LNCAP (cell line): ENCODE data around the gene LOXL3.

Experiments used
- CTCF ChIP-seq: fragments of 450-650 bp; IDR thresholded peaks from 2 replicates; pipeline ENCODE4 v1.5.1; 2017; ENCODE audit warnings: mild to moderate bottlenecking

Gene LOXL3

DNA sequence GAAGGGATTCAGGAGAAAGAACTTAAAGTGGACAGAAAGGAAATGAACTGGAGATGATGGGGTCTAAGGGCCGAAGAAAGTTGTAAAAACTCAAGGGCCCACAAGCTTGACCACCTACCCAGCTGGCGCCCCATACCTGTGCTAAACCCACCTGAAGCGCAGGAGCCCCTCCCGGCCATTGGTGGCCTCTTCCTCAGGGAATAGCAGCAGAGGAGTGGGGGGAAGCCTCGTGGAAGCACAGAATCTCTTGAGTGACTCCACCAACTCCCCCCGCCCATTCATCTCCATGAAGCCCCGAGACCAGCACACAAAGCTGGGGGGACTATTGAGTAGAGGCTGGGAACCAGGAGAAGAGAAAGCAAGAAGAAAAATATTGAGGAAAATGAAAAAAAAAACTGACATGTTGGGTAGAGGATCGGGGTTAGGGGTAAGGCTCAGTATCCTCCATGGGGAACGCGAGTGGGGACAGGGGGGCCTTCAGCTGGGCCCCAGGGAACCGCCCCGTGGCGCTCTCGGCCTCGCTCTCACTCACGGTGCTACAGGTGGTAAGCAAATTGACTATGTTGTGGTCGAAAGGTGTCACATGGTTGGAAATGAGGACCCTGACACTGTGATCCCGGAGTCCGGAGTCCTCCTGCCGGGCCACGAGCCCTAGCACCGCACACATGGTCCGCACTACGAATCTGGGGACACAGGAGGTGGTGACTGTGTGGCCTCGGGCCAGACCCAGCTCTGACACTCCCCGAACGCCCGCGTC lies 25.0 kb downstream of the LOXL3 start:
- TF ChIP-seq CTCF = no peak

DNA sequence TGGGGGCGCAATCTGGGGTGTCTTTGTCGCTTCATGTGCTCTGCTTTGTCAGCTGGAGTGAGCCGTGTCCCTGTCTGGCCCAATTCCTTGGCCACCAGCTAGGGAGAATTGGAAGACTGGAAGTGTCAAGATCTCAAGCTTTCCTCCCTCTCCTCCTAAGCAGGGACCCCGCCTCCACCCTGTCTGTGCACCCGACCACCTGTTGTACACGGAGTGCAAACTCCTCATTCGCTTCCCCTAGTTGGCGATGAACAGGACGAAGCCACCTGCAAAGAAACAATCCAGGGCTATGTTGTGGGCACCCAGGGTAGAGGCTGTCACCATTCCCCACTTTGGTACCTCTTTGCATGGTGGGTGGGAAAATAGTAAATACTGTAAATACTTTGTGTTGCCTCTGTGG lies 26.0 kb downstream of the LOXL3 start:
- no peak for TF ChIP-seq CTCF

DNA sequence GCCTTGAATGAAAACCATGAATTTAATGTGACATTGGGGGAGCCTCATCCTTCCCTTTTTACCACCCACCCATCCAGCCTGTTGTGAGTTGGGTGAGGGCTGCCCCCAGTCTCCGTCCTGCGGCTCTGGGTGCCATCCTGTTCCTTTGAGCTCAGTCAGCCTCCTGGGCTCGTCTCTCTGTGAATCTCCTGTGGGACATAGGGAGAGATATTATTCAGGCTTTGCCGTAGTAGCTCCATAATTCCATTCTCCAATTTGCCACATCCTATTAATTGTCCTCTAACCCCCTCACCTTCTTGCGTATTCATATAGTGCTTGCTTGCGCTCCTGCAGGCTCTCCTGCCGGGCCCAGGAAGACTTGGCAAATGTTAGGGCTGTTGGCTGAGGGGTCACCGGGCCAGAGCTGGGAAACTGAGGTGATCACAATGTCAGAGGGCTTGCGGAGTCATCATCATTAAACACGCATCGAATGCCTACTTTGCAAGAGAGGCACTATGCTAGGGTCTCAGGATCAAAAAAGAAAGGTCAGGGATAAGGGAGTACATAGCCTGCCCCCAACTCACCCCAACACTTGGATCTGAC lies 27.0 kb downstream of the LOXL3 start:
- no peak for TF ChIP-seq CTCF

DNA sequence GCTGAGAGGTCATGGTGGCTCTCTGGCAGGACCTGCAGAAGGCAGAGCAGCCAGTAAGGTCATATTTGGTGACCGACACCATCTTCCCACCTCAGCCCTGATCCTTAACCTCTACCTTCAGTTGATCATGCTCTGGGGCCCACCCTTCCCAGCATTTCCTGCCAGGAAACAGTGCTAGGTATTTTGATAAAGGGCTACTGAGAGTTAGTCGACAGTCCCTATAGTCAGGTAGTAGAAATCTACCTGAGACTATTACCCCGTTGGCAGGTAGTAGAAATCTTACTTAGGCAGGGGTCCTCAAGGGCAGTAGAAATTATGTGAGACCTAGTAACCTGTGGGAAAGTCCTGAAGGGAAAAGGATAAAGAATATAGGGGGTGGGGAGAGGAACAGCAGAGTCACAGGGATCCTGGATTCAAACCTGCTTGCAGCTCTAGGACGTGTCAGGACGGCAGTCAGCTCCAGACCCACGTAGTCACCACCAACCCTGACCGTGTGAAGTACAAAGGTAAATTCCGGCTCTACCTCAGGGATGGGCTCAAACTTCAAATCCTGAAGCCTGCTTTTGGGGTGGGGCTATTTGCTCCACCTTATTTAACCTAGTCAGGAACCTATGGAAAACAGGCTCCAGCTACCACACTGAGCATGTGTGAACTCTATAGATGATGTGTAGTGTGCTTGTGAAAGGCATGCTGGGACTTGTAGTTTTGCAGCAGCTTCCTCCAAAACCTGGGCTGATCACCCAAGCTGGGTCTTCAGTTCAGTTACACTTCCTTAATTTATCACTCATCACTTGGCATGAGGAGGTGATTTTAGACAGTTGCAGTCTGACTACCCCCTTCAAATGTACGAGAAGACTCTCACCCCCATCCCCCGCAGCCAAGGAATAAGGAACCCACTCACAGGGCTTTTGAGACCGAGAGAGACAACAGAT lies 27.8 kb downstream of the LOXL3 start, which contains the start of gene DQX1:
Gene DQX1 (minus strand): TSS at position 515 of the 932 bp plus-strand sequence. CDS start 502 bp downstream, at position 13.
- no peak for TF ChIP-seq CTCF

GRCh38 chr2:74524955-74525716 lies 28.6 kb downstream of the LOXL3 start:
- no peak for TF ChIP-seq CTCF

DNA sequence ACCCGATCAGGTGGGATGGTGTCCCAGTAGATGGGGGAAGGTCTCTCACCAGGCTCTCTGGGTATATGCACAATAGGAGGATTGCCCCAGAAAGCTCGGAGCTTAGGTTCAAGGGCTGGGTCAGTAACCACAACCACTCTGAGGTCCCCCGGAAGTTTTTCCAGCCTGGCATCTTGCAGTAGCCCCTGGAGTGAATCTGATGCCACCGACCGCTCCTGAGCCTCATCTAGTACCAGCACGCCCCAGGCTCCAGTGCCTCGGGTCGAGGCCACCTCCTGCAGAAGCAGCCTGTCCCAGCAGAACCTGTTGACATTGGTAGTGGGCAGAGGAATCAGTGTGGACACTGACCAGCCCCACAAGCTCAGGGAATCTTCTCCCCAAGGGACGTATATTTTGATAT lies 29.7 kb downstream of the LOXL3 start:
- no peak for TF ChIP-seq CTCF

DNA sequence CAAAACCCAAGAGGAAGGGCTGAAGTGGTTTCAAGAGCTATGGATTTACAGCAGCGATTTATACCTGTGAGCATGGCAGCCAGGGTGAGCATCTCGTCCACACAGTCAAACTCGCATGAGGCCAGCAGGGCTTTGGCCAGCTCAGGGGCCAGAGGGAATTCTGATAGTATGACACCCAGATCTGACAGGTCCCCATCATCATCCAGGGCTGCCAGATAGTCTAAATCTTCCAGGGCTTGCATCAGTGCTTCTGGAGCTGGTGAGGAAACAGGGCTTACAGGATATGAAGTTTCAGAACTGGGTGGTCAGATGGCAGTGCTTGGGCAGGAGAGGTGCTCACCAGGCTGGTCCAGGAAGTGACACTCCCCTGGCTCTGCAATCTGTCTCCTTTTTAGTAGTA lies 31.2 kb downstream of the LOXL3 start:
- no peak for TF ChIP-seq CTCF
